ENCODE measurements around the gene DUSP5.

DNA sequence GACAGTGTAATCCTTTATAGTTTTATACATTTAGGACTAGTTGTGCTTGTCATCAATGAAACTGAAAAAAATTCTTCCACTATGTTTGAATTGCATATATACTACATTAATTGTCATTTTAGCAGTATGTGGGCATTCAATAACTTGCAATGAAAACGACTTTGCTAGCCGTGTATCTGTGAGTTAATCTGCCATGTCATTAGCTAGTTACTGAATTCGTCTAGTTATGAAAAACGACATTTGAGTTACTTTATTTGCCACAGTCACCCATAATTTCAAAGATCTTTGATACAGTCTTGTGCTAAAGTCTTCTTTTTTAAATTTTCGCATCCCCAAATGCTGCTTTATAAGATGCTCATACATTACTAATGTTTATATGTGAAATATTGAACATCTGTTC is 51.5 kb downstream of the DUSP5 start:
- TF ChIP-seq POLR2A (IDR thresholded peaks at IDR 0.05), result no peak
- TF ChIP-seq CTCF (IDR thresholded peaks at IDR 0.05), result no peak

Data from Peyer's patch (tissue), 4 donors.